MM.1S (cell line): ENCODE data around the gene PRKG1.

Source experiments
- EZH2 ChIP-seq: fragments of 300-600 bp; sonication (generic); optimal IDR thresholded peaks from 2 replicates; pipeline ENCODE3; 2017; ENCODE audit warnings: low read depth, mild to moderate bottlenecking, antibody characterized with exemption, low read length, mixed read lengths
- TF ChIP-seq, protein P1 (sequence below): fragments of 300-600 bp; sonication (generic); IDR thresholded peaks from 2 replicates; pipeline ENCODE4 v1.5.1; 2016; ENCODE audit warnings: antibody characterized with exemption, low read length, mixed read lengths

DNA sequence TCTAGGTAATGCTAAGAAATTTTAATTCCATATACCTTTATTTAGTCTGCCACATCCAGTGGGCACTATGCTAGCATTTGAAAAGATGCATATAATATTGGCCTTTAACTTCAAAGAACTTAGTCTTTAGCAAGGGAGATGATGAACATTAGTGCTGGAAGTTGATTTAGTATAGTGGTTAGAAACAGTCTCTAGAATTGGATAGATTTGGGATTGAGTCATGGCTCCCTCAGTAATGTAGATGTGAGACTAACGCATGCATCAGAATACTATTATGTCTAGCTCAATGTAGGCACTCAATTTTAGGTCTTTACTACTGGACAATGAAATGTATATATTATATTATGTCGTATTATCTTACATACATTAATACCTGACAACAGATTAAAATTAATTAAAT lies 1245.6 kb downstream of the PRKG1 start:
- TF ChIP-seq, protein P1, sequence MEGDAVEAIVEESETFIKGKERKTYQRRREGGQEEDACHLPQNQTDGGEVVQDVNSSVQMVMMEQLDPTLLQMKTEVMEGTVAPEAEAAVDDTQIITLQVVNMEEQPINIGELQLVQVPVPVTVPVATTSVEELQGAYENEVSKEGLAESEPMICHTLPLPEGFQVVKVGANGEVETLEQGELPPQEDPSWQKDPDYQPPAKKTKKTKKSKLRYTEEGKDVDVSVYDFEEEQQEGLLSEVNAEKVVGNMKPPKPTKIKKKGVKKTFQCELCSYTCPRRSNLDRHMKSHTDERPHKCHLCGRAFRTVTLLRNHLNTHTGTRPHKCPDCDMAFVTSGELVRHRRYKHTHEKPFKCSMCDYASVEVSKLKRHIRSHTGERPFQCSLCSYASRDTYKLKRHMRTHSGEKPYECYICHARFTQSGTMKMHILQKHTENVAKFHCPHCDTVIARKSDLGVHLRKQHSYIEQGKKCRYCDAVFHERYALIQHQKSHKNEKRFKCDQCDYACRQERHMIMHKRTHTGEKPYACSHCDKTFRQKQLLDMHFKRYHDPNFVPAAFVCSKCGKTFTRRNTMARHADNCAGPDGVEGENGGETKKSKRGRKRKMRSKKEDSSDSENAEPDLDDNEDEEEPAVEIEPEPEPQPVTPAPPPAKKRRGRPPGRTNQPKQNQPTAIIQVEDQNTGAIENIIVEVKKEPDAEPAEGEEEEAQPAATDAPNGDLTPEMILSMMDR: no peak
- TF ChIP-seq EZH2: no peak
